GM12865 (cell line): ENCODE measurements around the gene TRAPPC12.

ENCODE experiments used
- DNase-seq: peaks from one replicate; pipeline ENCODE4 v3.0.0; 2010; ENCODE audit warnings: low read depth
- H3K4me3 ChIP-seq: 2 replicates; pipeline ENCODE4 v1.5.1; 2011; ENCODE audit warnings: mild to moderate bottlenecking, low read depth, low read length, control low read depth
- TF ChIP-seq, protein P1 (sequence below): IDR thresholded peaks from 2 replicates; pipeline ENCODE4 v1.5.1; 2011; ENCODE audit warnings: low read length, control low read depth, low read depth, inconsistent platforms; ENCODE audit not compliant: insufficient read depth; ENCODE audit errors: missing control alignments

Gene TRAPPC12

DNA sequence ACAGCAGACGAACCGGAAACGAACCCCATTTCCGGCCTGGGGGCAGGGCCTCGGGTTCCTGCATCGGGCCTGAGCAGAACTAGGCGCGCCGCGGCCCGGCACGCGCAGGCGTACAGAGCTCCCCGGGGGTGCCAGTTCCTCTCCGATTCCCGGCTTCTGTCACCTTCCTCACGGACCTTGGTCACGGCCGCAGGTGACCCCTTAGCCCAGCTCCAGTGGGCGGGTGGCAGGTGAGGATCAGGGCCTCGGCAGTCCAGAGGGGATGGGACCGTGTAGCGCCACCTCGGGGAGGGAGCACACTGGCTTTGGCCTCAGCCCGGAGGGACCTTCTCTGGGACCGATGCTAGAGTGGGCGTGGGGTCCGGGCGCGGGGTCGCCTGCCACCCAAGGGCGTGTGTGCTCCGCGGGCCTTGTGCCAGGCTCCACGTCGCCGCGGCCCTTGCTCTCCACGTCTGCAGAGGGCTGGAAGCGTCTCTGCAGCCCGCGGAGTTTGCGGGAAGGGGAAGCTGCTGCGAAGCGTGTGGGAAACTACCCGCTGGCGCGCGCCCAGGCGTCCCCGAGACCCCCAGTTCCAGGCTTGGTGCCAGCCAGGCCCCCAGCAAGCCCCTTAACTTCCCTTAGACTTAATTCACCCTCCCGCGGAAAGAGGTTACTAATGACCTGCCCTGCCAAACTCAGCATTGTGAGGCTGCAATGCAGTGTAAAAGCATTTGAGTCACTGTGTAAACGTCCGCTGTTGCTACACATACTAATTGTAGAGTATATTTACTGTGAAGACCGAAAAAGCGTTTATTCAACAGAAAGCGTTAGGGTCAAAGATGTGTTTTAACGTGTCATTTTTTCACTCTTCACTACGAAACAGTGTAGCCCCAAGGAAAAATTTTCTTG is at the start of gene TRAPPC12:
TRAPPC12 (plus strand) TSS at position 48 of the 888 bp plus-strand sequence. CDS start 7,930 bp downstream, outside the sequence.
- peak within 1 kb of the TSS; percentile 92 for H3K4me3 ChIP-seq

DNA sequence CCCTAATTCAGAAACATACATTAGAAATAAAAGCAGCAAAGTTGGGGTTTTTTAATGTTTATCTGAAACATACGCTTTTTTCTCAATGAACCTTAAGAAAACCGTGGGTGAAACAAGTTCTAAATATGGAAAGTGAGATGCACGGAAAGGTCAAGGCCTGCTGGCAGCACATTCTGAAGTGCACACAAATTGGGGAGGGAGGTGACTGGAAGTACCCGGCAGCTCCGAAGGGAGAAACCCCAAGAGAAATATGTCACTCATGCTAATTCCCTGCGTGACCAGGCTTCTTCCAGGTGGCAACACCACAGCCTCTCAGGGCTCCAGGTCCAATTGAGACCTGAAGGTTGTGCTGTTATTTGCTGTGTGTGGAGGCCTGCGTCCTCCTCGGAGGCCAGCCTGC is 47.4 kb upstream of the TRAPPC12 start:
- TF ChIP-seq, protein P1, sequence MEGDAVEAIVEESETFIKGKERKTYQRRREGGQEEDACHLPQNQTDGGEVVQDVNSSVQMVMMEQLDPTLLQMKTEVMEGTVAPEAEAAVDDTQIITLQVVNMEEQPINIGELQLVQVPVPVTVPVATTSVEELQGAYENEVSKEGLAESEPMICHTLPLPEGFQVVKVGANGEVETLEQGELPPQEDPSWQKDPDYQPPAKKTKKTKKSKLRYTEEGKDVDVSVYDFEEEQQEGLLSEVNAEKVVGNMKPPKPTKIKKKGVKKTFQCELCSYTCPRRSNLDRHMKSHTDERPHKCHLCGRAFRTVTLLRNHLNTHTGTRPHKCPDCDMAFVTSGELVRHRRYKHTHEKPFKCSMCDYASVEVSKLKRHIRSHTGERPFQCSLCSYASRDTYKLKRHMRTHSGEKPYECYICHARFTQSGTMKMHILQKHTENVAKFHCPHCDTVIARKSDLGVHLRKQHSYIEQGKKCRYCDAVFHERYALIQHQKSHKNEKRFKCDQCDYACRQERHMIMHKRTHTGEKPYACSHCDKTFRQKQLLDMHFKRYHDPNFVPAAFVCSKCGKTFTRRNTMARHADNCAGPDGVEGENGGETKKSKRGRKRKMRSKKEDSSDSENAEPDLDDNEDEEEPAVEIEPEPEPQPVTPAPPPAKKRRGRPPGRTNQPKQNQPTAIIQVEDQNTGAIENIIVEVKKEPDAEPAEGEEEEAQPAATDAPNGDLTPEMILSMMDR = no peak
- no peak overlapping the region for H3K4me3 ChIP-seq
- DNase-seq = no peak

More for the DNA sequence above, at the start of gene TRAPPC12:
- TF ChIP-seq, protein P1 = peak; percentile 65
- peak; percentile 96 for DNase-seq

DNA sequence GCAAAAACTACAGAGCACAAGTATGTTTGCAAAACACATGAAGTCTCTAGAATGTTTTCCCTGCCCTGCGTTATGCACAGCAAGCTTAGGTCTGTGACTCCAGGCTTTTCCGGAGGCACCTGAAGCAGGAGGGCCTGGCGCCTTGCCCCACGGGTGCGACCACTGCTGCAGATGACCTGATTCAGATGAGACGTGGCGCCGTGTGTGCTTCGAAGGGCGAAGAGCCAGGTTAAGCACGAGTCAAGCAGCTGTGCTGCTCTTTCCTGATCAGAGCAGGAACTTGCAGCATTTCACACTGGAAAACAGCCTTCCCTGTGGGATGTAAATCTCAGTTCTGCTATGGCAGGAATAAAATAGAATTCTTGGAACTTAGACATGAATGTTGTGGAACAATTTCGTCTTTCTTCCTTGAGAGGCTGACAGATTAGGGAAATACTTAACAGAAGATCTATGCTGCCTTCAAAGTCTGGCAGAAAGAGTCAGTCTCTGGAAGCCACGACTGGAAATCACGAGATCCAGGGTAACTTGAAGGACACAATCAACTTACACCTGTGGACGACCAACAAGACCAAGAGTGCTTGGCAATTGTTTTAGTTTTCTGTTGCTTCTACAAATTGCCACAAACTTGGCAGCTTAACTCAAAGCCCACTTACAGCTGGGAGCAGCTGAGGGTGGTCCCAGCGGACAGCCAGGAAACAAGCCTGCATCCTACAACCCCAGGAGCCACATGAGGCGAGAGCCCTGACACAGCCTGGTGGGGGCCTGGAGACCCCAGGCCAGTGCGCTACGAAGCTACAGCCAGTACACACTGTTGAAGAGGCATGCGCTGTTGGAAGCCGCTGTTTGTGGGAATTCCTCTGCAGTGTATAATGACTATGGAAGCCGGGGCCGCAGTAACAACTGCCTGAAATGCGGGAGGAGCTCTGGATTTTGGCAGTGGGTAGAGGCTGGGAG is 44.8 kb upstream of the TRAPPC12 start:
- no peak for DNase-seq
- no peak overlapping the region for H3K4me3 ChIP-seq
- TF ChIP-seq, protein P1 = no peak

DNA sequence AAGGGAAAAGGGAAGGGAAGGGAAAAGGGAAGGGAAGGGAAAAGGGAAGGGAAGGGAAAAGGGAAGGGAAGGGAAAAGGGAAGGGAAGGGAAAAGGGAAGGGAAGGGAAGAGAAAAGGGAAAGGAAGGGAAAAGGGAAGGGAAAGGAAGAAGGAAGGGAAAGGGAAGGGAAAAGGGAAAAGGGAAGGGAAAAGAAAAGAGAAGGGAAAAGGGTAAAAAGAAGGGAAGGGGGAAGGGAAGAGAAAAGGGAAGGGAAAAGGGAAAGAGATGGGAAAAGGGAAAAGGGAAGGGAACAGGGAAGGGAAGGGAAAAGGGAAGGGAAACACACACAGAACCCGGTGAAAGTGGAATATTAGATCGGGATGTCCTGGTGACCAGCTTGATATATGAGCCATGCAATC is 42.6 kb upstream of the TRAPPC12 start:
- TF ChIP-seq, protein P1 = no peak
- no peak overlapping the region for H3K4me3 ChIP-seq

DNA sequence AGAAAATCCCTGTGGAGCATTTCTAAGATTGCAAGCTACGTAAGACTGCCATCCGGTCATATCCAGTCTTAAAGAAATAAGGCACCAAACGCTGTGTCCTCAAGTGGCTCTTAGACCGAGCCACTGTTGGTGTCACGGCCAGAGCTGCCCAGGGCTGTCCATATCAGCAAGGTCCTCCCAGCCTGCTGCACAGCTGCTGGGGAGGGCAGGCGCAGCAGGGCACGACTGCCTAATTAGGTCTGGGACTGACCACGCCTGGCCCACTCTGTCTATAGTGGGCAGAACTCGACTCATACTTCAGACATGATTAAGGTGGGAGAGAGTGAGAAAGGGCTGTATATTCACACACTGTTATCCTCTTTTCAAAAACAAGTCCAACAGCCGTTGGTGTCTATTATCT is 41.2 kb upstream of the TRAPPC12 start:
- TF ChIP-seq, protein P1 = no peak
- no peak for DNase-seq
- H3K4me3 ChIP-seq = no peak overlapping the region

More for the DNA sequence above, 42.6 kb upstream of the TRAPPC12 start:
- no peak for DNase-seq

DNA sequence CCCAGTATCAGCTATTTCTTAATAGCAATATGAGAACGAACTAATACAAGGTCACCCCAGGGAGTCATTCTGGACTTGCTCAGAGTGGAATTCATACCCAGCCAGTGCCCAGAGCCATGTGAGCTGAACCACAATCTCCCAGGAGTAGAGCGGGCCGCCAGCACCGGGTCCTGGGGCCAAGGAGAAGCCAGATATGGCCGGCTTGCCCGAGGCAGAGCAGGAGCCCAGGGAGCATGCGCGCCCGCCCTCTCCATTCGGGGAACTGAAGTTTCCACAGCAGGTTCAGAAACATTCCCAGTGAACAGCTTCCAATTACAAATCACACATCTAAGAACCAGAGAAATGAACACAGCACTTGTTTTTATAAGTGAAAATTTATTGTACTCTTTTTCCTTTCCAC is 39.4 kb upstream of the TRAPPC12 start:
- TF ChIP-seq, protein P1 = no peak
- no peak for DNase-seq
- no peak overlapping the region for H3K4me3 ChIP-seq
